ENCODE measurements around the gene CFAP100. TPM values are rescaled to one million over a fixed set of nuclear protein-coding genes. Genes with fewer than 3 reads are reported as not detected.
A peak's percentile ranks its signal among the peaks of the same experiment; 100 is the strongest.

Gene CFAP100
- total and polyA plus RNA-seq, 3 donors from 2014 or later, result 21.4 to 74.2 (median 56.2) TPM

DNA sequence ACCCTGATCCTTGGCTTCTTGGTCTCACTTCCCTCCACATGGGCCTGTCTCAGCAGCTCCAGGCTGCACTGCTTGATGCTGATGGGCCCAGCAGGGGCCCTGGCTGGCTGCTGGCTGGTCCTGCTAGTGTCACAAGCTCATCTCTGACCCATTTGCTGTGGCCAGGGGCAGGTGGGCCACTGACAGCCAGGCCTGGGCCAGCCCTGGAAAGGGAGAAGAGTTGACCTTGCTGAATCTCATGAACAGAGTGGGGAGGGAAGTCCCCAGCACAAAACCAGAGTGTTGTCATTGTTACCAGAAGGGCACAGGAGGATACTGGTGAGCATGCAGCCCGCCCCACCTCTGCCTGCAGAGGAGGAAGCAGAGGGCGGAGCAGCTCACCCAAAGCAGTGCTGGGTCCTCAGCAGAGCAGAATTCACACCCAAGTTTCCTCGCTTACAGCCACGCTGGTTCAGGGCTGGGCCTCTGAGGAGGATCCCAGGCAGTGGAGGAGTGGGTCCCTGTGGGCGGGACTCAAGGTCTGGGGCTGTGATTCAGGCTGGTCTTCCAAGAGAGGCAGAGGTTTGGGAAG lies 29.9 kb upstream of the CFAP100 start:
- Histone ChIP-seq H3K27ac (peak overlapping the region in 1 of 2 donors; percentile 36), H3K4me1 (peaks cover 11% of the 10 kb centered on the region), H3K27me3 (no peaks in the 10 kb centered on the region), H3K9me3 (no peaks in the 10 kb centered on the region), H3K36me3 (ENCODE audit: low read depth, missing control alignments) (no peaks in the 10 kb centered on the region), H3K4me3 (no peak overlapping the region)
- no peak for DNase-seq
- 88 to 100% methylated on average over 4 to 5 of the region's 5 CpGs for WGBS, 2 donors
- intact Hi-C loops (cut with DNase I; ENCODE audit: low total_unique reads), result no loop called here
- TF ChIP-seq, protein P1, sequence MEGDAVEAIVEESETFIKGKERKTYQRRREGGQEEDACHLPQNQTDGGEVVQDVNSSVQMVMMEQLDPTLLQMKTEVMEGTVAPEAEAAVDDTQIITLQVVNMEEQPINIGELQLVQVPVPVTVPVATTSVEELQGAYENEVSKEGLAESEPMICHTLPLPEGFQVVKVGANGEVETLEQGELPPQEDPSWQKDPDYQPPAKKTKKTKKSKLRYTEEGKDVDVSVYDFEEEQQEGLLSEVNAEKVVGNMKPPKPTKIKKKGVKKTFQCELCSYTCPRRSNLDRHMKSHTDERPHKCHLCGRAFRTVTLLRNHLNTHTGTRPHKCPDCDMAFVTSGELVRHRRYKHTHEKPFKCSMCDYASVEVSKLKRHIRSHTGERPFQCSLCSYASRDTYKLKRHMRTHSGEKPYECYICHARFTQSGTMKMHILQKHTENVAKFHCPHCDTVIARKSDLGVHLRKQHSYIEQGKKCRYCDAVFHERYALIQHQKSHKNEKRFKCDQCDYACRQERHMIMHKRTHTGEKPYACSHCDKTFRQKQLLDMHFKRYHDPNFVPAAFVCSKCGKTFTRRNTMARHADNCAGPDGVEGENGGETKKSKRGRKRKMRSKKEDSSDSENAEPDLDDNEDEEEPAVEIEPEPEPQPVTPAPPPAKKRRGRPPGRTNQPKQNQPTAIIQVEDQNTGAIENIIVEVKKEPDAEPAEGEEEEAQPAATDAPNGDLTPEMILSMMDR (IDR thresholded peaks at IDR 0.05), result no peak
- no peak for TF ChIP-seq POLR2A (IDR thresholded peaks at IDR 0.05)

- TF ChIP-seq, protein P1 (IDR thresholded peaks at IDR 0.05), result no peak
- TF ChIP-seq POLR2A (IDR thresholded peaks at IDR 0.05), result no peak
- Histone ChIP-seq H3K4me3 (no peak overlapping the region), H3K27me3 (no peaks in the 10 kb centered on the region), H3K9me3 (no peaks in the 10 kb centered on the region), H3K36me3 (ENCODE audit: low read depth, missing control alignments) (no peaks in the 10 kb centered on the region), H3K27ac (no peak overlapping the region), H3K4me1 (peaks cover 11% of the 10 kb centered on the region)
- no peak for DNase-seq
- 77 to 89% methylated on average over 6 to 11 of the region's 11 CpGs for WGBS, 2 donors
- intact Hi-C loops (cut with DNase I; ENCODE audit: low total_unique reads), result no loop called here
These were observed 29.1 kb upstream of the CFAP100 start for GRCh38 chr3:126365351-126366277.

- intact Hi-C loops (cut with DNase I; ENCODE audit: low total_unique reads), result no loop called here
- Histone ChIP-seq H3K4me3 (no peak overlapping the region), H3K4me1 (peaks cover 11% of the 10 kb centered on the region), H3K36me3 (ENCODE audit: low read depth, missing control alignments) (no peaks in the 10 kb centered on the region), H3K27ac (no peak overlapping the region), H3K9me3 (no peaks in the 10 kb centered on the region), H3K27me3 (no peaks in the 10 kb centered on the region)
- DNase-seq, result no peak
- WGBS, 2 donors, result 97% methylated on average over 3 to 6 of the region's 6 CpGs
- TF ChIP-seq POLR2A (IDR thresholded peaks at IDR 0.05), result no peak
- TF ChIP-seq, protein P1 (IDR thresholded peaks at IDR 0.05), result no peak
These were observed 27.3 kb upstream of the CFAP100 start for GRCh38 chr3:126367316-126367805.

- DNase-seq, result no peak
- TF ChIP-seq, protein P1 (IDR thresholded peaks at IDR 0.05), result no peak
- TF ChIP-seq POLR2A (IDR thresholded peaks at IDR 0.05), result no peak
These were observed 25.2 kb upstream of the CFAP100 start for GRCh38 chr3:126369490-126369889.

More at GRCh38 chr3:126369490-126369889, 25.2 kb upstream of the CFAP100 start:
- Histone ChIP-seq H3K4me3 (no peak overlapping the region), H3K4me1 (peaks cover 15% of the 10 kb centered on the region), H3K27ac (no peak overlapping the region), H3K36me3 (ENCODE audit: low read depth, missing control alignments) (no peaks in the 10 kb centered on the region), H3K27me3 (no peaks in the 10 kb centered on the region), H3K9me3 (no peaks in the 10 kb centered on the region)
- 85 to 96% methylated on average over 2 of the region's 2 CpGs for WGBS, 2 donors
- intact Hi-C loops (cut with DNase I; ENCODE audit: low total_unique reads), result no loop called here

All from testis (tissue), 3 donors.